GM12892 (cell line): ENCODE data around the gene WWOX.

Experiments used
- DNase-seq: peaks from one replicate; pipeline ENCODE4 v3.0.0; 2011; ENCODE audit not compliant: insufficient read length
- FAIRE-seq: peaks from 2 replicates; lab custom pipeline; 2011; peaks lifted over from hg19 to GRCh38; lab: Jason Lieb, UNC
- POLR2A ChIP-seq: IDR thresholded peaks from 2 replicates; pipeline ENCODE4 v1.6.1; 2011; ENCODE audit warnings: low read depth, low read length, control low read depth
- POLR2AphosphoS5 ChIP-seq: IDR thresholded peaks from 2 replicates; pipeline ENCODE4 v1.6.1; 2011; ENCODE audit warnings: low read depth, low read length, control low read depth
- TAF1 ChIP-seq: IDR thresholded peaks from 2 replicates; pipeline ENCODE4 v1.6.1; 2011; ENCODE audit warnings: low read depth, mild to moderate bottlenecking, control low read depth, low read length, borderline replicate concordance

Gene WWOX

DNA sequence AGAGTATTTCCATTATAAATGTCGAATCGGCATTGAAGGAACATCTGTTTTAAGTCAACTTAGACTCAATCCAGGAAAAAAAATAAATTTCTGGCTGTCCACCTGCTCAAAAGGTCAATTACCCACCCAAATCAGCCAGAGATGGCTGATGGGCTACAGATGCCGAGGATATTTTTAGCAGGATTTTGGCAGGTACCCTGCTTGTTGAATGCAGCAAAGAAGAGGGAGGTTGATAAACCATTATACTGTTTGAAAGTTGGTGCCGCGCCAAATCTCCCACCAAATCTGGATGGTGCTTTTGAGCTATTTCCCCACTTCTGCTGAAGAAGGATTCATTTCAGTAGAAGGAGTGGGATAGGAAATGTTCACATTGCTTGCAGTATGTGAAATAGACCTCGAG lies 963.4 kb downstream of the WWOX start:
- no peak for TF ChIP-seq POLR2AphosphoS5
- TF ChIP-seq TAF1: no peak
- no peak for TF ChIP-seq POLR2A
- no peak for DNase-seq
- FAIRE-seq: no peak

DNA sequence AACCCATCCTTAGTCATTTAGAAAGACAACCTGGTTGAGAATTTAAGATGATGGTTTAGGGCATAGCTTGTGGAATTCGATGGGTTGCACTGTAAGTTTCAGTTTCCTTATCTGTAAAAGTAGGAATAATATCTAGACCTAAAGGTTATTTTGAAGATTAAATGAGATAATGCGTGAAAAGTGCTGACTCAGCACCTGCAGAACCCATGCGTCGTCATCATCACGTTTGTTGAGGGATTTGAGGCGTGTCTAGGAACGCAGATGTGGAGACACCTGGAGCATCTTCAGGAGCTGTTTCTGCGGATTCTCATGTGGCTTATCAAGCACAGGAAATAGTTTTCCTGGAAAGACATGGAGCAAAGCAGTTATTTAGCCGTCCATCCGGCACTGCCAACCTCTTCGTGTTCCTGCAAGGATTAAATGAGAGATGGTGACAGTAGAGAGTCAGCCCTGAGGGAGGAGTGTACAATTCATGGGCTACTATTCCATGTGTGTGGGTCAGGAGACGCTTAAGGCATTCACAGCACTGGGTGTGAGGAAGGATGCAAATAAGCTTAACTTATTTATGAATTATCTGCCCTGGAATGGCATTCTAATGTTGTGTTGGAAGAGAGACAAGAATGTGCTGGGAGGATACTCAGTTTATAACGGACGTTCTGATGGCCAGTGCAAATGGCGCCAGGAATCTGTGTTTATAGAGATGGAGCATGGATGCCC lies 965.0 kb downstream of the WWOX start:
- TF ChIP-seq TAF1 (no peak), POLR2AphosphoS5 (no peak), POLR2A (no peak)
- FAIRE-seq: no peak

DNA sequence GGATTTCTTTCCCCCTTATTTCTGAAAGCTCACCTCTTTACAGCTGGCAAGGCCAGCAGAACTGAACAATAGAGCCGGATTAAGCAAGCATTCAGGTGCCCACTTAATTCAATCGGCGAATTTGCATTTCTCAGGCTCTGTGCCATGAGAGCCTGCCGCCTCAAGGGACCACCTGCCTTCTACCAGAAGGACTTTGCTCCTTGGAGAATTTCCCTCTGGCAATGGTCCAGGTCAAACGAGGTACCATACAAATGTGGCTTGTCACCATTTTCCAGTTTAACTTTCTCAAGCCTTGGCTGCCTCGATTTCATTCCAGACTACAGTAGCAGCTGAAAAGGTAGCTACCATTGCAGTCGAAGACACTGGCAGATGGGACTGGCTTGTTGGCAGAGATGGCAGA lies 967.1 kb downstream of the WWOX start:
- DNase-seq (no peak), FAIRE-seq (no peak)
- TF ChIP-seq POLR2A: no peak
- TF ChIP-seq POLR2AphosphoS5: no peak
- TF ChIP-seq TAF1: no peak

More for the DNA sequence above, 965.0 kb downstream of the WWOX start:
- DNase-seq: no peak

DNA sequence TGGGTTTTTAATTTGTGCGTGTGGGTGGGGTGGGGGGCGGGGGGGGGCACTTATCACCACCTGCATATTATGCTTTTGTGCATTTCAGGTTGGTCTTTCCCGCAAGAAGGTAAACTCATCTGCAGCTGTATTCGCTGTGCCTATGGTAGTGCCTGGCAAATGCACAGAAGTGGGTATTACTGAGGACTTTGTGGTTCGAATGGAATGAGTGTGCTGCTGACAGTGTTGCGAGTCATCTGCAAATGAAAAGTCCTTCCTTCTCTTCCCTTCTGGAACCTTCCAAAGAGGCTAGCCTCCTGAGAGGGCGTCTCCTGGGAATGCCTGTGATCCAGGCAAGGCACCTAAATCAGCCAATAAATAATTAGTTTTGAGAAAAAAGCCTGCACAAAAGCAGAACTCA lies 968.1 kb downstream of the WWOX start:
- FAIRE-seq (no peak), DNase-seq (no peak)
- TF ChIP-seq POLR2AphosphoS5 (no peak), POLR2A (no peak), TAF1 (no peak)

DNA sequence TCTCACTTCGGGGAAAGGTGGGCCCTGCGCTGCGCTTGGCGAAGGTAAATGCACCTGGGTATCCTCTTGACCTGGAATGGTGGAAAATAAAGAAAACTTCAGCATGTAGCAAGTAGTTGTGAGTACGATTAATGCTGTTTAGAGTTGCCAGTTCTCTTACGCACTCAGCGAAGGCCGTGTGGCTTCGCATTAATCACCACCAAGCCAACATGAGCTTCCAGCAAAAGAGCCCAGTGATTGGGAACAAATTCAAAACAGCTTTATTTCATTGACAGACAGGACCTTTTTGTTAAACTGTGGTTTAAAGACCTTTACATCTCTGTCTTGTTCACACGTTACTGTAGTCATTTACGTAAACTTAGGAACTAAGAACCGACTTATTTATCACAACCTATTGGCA lies 969.7 kb downstream of the WWOX start:
- DNase-seq (no peak), FAIRE-seq (no peak)
- no peak for TF ChIP-seq POLR2AphosphoS5
- no peak for TF ChIP-seq TAF1
- TF ChIP-seq POLR2A: no peak

DNA sequence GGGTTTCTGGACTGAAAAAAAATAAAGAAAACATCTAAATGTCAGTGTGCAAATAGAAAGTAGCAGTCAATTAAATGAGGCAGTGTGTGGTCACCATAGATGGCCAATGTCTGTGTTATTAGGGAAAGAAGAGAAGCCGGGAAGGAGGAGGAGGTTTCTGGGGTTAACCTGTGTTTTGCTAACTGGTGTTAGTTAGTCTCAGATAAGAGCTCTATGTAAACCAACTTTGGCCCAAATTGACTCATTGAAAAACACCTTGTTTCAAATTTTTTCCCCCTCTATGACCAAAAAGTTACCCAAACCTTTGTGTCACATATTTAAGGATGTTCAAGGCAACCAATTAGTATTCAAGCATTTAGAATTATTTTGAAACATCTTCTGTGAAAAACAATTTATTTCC lies 970.2 kb downstream of the WWOX start:
- FAIRE-seq (no peak), DNase-seq (no peak)
- TF ChIP-seq TAF1: no peak

DNA sequence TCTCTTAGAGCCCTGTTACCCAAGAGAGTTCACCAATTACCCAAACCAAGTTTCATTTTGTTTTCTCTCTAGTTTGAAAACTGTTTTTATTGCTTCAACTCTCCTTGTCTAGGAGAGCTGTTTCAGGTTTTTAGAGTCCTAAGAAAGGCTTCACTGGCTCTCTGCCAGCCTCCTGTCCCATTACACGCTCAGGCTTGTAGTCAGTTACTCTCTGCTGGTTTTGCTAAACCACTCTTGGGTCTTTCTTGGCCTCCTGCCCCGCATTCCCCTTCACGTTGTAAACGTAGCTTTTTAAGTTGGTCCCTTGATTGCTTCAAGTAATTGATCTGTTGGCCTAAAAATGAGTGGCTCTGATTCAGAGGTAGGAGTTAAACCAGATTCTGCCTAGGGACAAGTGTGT lies 972.0 kb downstream of the WWOX start:
- DNase-seq: no peak
- FAIRE-seq: no peak
- TF ChIP-seq POLR2A: no peak
- TF ChIP-seq POLR2AphosphoS5: no peak
- no peak for TF ChIP-seq TAF1

DNA sequence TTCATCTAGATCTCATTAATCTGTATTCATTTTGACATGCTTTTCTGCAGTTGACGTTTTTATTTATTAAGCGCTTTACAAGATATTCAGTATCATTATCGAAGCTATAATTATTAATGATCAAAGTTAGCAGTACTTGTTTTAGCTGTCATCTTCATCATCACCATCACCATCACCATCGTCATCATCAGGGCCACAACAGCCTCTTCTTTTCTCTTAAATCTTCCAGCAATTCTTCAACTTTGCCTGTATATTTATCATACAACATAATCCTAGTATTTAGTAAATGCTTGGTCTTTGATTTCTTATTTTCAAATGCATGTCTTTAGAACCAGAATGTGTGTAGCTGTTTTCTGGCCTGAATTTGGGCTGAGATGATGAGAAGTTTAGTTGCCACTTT lies 973.1 kb downstream of the WWOX start:
- FAIRE-seq (no peak), DNase-seq (no peak)
- TF ChIP-seq POLR2A (no peak), POLR2AphosphoS5 (no peak), TAF1 (no peak)

DNA sequence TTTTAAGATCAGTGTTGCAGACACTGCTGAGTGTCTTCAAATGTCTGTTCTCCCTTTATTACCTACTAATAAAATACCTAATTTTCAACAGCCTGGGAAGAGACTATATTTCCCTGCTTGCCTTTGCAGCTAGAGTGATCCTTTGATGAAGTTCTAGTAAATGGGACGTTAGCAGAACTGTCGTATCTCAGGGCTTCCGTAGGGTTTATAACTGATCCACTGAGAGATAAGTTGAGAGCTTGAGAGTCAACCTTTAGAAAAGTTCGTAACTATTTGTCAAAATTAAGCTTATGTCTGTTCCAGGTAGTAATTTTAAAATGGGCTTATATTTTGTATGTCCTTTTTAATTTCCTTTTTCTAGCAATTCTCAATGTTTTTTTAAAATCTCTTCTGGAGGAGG lies 974.1 kb downstream of the WWOX start:
- no peak for TF ChIP-seq TAF1
- no peak for TF ChIP-seq POLR2AphosphoS5
- TF ChIP-seq POLR2A: no peak
- FAIRE-seq: no peak
- DNase-seq: no peak

DNA sequence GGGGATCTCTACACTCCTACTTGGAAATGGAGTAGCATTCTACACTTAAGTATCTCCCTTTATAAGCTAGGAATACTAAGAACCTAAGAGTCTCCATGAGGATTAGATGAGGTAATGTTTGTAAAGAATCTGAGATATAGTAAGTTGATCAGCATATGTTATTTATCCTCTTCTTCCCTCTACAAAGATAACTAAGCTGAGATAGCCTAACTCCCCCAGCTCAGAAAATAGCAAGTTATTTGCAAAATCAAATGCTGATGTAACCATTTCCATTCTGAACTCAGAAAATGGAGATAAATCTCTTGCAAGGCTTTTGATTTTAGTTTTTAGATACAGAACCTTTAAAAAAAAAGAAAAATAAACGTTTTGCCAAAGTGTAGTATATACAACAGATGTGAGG lies 975.1 kb downstream of the WWOX start:
- DNase-seq (no peak), FAIRE-seq (no peak)
- no peak for TF ChIP-seq POLR2AphosphoS5
- TF ChIP-seq POLR2A: no peak
- no peak for TF ChIP-seq TAF1

DNA sequence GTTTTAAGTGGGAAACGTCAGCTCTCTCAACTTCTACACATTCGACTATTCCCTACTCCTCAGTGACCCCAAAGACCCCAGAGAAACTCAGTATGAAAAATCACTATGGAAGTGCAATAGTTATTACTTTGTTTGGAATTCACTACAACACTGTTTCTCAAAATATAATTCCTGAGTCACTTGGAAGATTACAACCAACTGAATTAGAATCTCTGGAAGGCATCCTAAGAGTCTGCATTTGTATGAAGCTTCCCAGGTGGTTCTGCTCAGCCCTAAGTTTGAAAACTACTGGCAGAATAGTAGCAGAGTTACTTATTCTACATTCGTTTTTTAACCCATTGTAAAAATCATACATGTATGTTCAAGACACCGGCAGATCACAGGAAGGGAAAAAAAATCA lies 975.5 kb downstream of the WWOX start:
- no peak for FAIRE-seq
- no peak for DNase-seq
- TF ChIP-seq POLR2A (no peak), POLR2AphosphoS5 (no peak), TAF1 (no peak)

DNA sequence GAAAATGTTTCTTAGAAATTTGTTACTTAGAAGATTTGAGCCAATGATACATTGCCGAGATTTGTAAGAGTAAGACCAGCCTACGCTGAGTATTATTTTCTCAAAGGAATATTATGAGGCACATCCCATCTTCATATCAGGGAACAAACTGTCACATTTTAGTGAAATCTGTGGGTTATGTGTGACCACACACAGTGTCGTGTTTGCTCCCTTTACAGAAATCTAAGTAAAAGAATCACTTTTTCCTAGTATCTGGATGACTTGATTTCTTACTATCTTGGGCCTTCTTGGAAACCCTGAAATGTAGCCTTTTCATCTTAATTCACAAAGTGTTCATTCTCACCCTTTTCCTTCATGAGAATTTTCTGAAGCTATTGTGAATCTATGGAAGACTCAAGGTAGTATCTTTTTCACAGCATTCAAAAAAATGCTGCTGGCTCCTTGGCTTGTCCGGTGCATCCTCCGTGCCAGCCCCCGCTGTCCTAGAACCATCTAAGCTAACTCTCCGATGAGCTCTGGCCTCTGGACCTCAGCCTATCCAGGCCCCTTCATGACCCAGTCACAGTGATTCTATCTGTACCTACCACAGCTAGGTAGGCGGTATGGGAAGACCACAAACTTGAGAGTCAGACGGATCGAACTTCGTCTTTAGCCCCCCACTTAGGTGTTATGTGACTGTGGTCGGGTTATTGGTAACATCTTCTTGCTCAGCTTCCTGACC lies 976.8 kb downstream of the WWOX start:
- FAIRE-seq (no peak), DNase-seq (no peak)
- TF ChIP-seq POLR2AphosphoS5 (no peak), POLR2A (no peak), TAF1 (no peak)

DNA sequence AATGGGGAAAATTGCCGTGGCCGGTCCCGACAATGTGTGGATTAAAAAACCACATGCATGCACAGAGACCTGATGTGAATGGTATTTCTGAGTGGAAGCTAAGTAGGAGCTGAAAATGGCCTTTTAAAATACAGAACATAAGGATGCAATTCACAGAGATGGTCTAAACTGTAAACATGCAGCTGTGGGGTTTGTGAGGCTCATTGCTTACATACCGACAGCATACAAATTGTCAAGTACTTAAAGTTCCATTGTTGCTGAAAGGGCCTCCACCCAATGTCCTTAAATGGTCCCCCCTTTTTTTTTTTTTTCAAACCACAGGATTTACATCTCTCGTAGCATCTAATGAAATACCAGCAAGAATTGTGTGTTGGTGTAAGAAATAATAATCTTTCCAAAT lies 977.9 kb downstream of the WWOX start:
- DNase-seq: no peak
- peak; percentile 27 for FAIRE-seq
- TF ChIP-seq POLR2AphosphoS5: no peak
- no peak for TF ChIP-seq POLR2A
- no peak for TF ChIP-seq TAF1
